ENCODE measurements around the gene PTPRD.

PTPRD gene

DNA sequence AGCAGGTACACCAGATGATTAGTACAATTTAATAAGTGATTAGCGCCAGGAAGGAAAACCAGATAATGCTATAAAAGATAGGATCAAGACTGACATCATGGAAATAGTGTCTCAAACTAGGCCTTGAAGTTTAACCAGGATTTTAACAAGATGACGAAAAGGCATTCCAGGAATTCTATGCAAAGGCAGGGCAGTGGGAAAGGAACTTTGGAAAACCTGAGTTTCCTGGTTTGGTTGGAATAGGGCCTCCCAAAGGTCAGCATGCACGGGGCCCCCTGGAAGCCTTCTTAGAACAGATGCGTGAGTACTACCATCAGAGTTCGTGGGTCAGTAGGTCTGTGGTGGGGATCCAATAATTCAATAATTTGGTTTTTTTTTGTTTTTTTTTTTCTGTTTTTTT is 1878.0 kb downstream of the PTPRD start:
- no peak for DNase-seq

DNA sequence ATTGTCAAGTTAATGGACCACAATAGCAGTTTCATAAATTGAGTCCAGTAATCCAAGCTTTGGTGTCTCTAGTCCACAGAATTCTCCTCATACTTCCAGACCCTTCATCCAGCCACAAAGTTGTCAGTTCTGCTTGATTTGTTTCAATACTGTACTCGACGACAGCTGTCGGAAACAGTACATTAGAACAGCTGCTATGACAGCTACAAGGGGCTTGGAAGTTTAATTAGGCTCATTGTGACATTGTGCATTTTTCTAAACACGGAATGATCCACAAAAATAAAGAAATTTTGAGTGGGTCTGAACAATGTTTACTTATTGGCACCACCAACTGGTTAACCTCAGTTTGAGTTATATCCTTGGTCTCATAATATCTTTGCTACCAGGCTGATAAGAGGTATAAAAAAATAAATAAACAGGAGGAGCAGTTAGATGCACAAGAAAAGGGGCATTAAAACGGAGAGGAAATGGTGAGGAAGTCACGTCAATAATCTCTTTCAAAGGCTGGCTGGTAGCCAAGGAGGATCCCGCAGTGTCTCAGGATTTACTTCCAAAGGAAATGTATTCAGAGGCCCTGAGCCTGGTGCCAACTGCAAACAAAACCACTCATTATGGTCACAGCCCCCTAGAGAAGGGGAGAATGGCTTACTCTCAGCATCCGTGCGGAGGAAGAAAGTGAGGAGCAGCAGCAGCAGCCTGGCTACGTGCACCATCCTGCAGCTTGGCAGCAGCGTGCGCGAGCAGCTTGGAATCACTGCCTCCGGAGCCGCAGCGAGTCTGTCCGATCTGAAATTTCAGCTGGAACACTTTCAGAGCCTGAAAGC is 1879.5 kb downstream of the PTPRD start:
- no peak for DNase-seq

DNA sequence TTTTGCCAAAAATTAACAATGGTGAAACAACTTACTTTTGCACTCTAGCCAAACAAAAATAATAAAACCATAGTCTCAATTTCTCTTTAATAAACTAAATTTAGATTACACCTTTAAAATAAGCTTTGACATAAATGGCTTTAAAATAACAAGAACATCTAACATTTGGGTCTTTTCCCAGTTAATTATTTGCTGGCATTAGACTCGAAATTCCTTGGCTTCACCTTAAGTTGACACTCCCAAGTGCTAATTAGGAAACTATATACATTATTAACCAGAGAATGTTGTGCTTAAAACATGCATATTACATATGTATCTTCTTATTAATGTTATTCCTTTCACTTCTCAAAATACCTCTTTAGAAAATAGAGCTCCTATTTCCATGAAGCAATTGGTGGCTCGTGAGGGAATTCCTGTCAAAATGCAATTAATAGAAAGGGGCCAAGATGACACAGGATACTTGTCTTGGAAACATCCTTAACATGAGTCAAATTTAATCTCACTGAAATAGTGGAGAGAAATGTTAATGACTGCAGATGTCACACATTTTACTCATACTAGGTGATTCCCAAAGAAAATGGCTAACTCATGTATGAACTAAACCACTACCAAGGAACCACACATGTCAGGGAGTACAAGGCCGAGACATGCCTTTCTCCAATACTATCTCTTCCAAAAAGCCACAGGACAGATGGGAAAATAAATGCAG is 1880.3 kb downstream of the PTPRD start:
- DNase-seq = no peak

DNA sequence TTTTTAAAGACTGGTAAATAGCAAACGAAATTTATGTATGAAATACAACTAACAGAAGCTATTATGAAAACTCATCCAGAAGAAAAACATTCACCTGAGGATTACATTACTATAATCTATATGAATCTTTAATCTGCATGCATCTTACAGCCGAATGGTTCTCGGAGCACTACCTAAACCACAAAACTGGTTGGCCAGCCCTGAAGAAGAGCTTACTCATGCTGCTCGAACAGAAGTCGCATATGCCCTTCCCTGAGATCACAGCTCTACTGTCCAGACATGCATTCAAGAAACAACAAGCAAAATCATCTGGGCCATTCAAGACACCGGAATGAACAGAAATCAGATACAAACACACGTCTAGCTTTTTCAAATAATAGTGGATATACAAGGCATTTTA is 1882.2 kb downstream of the PTPRD start:
- DNase-seq = no peak

DNA sequence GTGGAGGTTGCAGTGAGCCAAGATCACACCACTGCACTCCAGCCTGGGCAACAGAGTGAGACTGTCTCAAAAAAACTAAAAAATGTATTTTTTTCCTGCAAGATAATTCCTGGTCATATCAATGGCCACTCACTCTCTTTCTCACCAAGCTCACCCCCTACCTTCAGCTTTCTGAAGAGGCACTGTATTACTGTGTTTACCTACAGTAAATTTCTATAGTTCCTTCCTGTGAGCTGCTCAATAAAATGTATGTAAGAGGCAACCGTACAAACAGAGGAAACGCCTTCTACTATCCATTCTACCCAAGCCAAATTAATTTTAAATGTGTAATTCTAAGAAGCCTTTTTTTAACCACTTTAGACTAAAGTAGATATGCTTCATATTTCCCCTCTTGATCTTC is 1883.9 kb downstream of the PTPRD start:
- no peak for DNase-seq

DNA sequence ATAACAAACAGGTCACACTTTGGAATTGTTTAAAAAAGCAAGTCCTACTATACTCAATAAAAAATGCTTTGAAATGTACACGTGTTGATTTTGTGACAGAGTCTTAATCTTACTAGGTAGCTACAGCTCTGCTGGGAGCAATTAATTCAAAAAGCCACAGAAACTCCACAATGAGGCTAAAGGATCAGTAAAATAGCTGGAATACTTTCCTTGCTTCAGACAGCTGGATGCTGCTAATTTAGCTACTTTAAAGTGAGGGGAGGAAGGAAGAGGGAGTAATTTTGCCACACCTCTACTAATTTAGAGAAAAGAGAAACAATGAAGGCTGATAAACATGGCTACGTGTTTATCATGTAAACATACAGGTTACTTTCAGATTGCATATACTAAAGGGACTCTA is 1885.6 kb downstream of the PTPRD start:
- no peak for DNase-seq

DNA sequence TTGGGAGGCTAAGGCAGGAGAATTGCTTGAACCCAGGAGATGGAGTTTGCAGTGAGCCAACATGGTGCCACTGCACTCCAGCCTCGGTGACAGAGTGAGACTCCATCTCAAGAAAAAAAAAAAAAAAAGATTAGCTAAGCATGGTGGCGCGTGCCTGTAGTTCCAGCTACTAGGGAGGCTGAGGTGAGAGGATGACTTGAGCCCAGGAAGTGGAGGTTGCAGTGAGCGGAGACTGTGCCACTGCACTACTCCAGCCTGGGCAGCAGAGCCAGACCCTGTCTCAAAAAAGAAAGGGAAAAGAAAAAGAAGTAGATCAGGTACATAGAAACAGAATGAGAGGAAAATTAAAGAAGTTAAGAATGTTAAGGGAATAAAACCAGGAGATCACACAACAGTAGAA is 1886.1 kb downstream of the PTPRD start:
- no peak for DNase-seq

DNA sequence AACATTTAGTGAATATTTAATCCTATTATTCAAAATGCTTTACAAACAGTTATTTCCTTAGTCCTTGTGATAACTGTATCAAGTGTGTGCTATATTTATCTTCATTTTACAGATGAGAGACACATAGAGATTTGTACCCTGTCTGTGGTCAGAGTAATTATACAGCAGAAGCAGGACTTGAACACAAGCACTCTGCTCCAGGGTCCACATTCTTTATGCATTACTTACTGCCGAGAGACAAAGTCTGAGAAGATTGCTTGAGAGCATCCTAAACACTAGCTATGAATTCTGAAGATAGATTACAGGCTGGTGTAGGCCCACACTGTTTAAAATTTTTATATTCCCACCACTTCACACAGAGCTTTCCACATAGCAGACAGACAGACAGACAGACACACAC is 1887.2 kb downstream of the PTPRD start:
- DNase-seq = no peak

DNA sequence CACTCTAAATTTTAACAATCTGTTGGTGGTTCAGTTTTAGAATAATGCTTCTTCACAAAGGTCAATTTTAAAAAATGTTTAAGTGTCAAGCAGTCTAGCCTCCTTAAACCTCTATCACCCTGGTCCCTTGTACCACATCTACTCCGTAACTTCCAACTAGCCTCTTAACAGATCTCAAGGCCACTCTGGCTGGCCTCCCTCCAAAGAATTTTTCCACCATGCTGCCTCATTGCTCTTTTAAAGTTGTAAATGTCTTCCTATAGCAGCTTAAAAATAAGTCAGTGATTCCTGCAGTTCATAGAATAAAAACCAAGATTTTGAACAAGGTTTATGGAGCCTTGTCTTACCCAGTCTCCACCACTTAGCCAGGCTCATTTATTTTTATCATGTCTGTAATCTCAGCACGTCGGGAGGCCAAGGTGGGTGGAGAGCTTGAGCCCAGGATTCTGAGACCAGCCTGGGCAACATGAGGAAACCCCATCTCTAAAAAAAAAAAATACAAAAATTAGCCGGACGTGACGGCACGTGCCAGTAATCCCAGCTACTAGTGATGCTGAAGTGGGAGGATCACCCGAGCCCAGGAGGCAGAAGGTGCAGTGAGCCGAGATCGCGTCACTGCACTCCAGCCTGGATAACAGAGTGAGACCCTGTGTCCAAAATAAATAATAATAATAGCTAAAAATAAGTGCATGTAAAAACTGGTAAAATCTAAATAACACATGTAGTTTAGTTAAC is 1888.4 kb downstream of the PTPRD start:
- DNase-seq = no peak

DNA sequence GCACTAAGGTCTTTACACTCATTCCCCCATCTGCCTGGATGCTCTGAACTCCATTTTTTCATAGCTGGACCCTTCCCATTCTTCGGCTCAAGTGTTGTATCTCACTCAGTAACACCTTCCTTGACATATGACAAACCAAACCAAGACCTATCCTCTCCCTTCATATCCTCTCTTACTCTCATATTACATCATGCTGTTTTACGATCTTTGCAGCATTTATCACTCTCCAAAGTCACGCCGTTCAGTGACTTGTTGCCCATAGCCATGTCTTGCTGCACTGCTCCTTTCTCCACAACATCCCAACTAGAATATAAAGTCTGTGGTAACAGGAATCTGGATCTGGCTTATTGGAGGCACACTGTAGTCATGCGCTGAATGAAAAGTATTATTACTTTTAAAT is 1889.6 kb downstream of the PTPRD start:
- no peak for DNase-seq

DNA sequence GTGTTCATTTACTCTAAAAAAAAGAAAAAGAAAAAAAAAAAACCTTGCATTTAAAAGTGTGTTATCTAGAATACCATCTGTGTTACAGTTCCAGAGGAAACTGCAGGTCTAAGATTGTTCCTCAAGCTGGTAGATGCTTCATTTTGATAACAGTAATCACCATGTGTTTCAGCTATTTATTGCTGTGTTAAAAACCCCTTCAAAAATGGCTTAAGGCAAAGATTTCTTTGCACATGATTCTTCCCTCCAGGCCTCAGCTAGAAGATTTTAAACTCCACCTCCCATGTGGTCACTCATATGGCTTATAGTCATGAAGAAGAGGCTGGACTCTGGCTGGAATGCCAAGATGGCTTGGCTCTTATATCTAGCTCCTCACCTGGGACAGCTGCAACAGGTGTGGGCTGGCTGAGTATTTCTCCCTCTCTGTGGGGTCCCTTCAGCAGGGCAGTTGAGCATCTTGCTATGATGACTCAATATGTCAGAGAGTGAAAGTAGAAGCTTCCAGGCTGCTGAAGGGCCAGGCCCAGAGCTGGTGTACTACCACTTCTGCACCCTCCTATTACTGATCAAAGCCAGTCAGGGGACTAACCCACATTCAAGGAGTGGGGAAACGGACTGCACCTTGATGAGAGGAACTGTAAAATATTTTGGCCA is 1892.8 kb downstream of the PTPRD start:
- DNase-seq = no peak

DNA sequence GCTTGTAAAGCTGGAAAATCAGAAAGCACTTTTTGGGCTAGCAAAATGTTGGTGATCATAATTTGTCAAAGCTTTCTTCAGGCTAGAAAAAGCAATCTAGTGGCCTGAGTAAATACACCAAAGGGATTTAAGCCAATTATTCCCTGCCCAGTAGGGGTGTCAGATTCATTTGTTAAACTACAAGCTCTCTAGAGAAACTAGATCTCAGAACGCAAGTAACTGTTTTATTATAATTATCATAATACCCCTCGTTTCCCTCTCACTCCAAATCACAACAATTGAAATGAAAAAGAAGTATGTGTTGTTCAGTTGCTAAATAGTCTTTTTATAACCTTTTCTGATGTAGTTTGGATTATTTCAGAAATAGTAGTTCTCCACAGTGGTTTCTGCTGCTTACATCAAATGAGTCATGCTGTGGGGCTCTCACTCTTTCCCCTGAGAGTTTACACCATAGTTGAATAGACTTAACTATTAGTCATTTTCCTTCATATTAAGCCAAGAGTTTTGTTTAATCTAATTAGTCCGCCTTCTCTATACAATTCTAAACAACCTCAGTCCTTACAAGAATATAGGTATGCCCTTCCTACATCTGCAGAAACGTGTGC is 1894.6 kb downstream of the PTPRD start:
- no peak for DNase-seq

DNA sequence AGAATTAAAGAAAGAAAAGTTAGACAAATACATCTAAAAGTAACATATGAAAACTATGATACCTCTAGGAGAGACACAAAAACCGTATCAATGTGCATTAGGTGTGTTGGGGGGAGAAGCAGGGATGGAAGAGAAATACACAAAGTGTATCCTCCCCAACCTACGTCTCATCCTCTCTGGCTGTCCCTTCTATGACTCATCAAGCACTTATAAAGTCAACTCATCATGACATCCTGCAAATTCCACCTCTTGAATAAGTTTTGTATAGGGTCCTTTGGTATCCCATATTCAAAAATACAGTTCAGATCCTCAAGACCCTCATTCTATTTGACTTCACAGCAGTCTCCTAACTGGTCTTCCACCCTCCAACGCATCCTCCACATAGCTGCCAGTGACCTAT is 1895.7 kb downstream of the PTPRD start:
- DNase-seq = no peak

DNA sequence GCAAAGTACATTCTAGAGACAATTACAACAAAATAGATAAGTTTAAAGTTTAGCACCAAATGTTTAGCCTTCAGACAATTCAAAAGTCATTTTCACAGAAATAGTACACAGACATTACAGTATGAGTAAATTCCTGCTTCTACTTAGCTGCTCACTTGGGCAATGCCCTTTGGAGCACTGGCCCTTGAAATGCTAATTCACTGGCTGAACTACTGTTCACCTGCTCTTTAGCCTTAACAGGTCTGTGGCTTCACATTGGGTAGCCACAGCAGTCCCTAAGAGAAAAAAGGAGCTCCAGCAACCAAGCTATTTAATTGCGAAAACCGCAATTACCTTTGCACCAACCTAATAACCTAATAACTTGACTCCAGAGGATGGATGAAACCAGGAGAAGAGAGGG is 1897.0 kb downstream of the PTPRD start:
- DNase-seq = no peak

DNA sequence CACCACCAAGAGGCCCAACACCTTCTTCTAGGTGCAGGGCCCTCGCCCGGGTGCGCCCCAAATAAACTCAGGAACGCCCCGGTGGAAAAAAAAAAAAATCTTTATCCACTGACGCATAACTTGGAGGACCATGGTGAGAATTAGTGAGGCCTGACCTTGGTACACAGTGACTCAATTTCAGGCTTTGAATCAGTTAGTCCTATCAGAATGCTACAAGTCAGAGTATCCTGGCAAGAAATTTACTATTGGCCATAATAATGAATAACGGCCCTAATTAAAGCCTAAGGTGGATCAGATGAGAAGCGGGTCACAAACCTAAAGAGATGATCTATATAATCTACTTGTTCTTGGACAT is 1899.0 kb downstream of the PTPRD start:
- no peak for DNase-seq

DNA sequence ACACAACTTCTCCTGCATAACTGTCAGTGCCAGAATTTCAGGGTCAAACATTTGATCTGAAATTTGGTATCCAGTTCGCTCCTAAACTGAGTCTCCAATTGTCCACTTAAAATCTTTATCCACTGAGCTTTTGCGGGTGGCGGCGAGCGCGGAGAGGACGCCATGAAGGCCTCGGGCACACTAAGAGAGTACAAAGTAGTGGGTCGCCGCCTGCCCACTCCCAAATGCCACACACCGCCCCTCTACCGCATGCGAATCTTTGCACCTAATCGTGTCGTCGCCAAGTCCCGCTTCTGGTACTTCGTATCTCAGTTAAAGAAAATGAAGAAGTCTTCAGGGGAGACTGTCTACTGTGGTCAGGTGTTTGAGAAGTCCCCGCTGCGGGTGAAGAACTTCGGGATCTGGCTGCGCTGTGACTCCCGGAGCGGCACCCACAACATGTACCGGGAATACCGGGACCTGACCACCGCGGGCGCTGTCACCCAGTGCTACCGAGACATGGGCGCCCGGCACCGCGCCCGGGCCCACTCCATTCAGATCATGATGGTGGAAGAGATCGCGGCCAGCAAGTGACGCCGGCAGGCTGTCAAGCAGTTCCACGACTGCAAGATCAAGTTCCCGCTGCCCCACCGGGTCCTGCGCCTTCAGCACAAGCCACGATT is 1899.5 kb downstream of the PTPRD start:
- DNase-seq = no peak

DNA sequence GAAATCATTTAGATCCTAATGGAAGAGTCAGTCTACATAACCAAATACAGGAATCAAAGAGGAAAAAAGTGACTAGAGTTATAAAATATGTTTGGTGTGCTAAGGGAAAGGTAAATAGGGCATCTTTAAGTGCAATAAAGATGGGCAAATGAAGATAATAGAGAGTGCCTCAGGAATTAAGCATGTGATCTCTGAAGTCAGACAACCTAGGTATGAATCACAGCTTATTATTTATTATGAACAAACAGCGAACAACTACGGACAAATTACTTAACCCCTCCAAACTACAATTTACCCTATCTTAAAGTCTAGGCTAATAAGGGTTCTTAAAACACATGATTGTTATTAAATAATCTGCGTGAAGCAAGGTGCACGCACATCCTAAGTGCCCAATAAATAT is 1903.1 kb downstream of the PTPRD start:
- DNase-seq = no peak

DNA sequence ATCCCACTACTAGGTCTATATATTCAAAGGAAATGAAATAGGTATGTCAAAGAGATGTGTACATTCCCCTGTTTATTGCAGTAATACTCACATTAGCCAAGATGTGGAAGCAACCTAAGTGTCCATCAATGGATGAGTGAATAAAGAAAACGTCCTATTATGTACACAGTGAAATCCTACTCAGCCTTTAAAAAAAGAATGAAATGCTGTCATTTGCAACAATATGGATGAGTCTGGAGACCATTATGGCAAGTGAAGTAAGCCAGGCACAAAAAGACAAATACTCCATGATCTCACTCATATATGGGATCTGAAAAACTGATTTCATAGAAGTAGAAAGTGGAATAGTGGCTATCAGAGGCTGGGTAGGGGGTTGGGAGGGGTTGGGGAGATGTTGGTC is 1904.1 kb downstream of the PTPRD start:
- DNase-seq = no peak

DNA sequence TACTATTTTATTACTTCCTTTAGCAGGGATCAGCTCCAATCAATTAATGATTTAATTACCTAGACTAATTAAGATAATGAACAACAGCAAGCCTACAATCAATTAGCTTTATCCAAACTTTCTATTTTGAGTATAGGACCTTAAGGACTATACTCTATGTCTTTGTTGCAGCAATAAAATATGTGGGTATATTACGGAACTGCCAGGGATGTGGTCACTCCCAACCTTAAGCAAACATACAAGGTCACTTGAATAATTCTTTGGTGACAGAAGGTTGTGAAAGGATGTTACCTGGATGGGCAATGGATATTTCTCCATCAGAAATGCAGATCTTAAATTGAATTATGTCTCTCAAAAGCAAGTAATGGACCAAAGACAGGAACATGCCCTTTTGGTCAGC is 1905.8 kb downstream of the PTPRD start:
- DNase-seq = no peak

DNA sequence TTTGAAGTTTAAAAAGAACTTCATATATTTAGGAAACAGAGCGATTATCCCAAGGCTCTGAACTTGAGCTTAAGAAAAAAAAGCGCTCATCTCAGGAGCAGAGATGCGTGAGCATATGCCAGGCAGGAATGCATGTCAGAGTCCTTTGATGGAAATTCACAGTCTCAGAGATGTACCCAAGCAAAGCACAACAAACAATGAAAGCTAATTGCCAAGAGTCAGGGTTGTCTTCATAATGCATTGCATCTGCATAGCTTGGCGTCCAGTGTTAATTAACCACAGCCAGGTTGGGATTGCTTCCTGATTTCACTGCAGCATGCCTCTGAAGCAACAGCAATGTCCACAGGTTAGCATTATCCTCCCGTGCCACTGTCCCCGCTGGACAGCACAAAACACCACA is 1906.3 kb downstream of the PTPRD start:
- DNase-seq = no peak

DNA sequence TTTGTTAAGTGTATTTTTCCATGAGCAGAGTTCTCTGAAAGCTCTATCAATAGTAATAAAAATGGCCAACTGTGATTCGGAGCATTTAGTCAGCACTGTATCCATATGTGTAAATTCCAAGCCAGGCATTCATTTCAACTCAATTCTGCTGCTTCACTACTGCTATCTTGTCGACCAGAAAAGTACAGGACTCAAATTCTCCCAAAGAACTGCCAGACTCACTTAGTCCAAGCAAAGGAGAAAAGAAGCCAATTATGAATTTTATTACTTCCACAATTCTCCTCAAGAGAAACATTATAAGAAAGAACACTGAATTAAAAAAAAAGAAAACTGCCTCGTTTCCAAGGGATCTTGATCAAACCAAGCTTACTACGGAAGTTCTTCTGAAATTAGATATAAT is 1906.9 kb downstream of the PTPRD start:
- no peak for DNase-seq

DNA sequence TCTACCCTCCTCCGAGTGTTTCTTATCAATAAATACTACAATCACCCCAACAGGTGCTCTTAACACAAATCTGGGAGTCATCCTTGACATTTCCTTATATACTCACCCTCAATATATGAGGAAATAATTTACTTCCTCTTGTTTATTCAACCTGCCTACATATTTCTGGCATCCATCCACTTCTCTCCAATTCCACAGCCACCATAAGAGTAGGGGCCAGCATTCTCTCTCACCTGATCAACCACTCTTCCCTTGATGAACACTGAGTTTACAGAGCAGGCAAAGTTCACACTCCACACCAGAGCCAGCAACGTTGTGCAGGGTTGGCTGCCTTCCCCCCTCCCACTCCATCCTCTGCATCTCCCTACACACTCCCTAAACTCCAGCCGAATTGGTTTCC is 1908.9 kb downstream of the PTPRD start:
- DNase-seq = no peak

Measured in effector CD8-positive, alpha-beta T cell (primary cell).